ENCODE measurements around the gene RIPOR3.

Gene RIPOR3

GRCh38 chr20:50712771-50713656, 21.7 kb upstream of the RIPOR3 start:
- Histone ChIP-seq H3K4me3 (ENCODE audit: insufficient read depth, low read length, poor library complexity, severe bottlenecking) (no peak overlapping the region), H3K79me2 (ENCODE audit: insufficient read depth, low read length) (no peaks in the 10 kb centered on the region), H3K27me3 (ENCODE audit: low read length) (no peaks in the 10 kb centered on the region), H3K9me3 (ENCODE audit: insufficient read depth, low read length) (no peaks in the 10 kb centered on the region), H3F3A (ENCODE audit: insufficient read depth) (no peaks in the 10 kb centered on the region), H3K4me2 (ENCODE audit: low read depth, low read length, poor library complexity, severe bottlenecking) (no peak overlapping the region), H3K27ac (ENCODE audit: low read depth, low read length) (no peak overlapping the region), H3K36me3 (ENCODE audit: low read length) (no peaks in the 10 kb centered on the region), H4K20me1 (ENCODE audit: low read depth, low read length) (no peaks in the 10 kb centered on the region), H3K9ac (ENCODE audit: low read length) (no peak overlapping the region), H2AFZ (ENCODE audit: low read depth, low read length, severe bottlenecking) (no peak overlapping the region), H3K9me2 (replicated peaks; ENCODE audit: insufficient read depth, low read length) (no peaks in the 10 kb centered on the region)
- TF ChIP-seq EZH2phosphoT487 (conservative IDR thresholded peaks at IDR 0.05; ENCODE audit: low read length) (no peak), CTCF (IDR thresholded peaks at IDR 0.05; ENCODE audit: insufficient read depth, low read length, poor library complexity, severe bottlenecking) (no peak)

GRCh38 chr20:50711113-50711825, 19.9 kb upstream of the RIPOR3 start:
- Histone ChIP-seq H3K79me2 (ENCODE audit: insufficient read depth, low read length) (no peaks in the 10 kb centered on the region), H3K27me3 (ENCODE audit: low read length) (no peaks in the 10 kb centered on the region), H3K9me3 (ENCODE audit: insufficient read depth, low read length) (no peaks in the 10 kb centered on the region), H3K4me2 (ENCODE audit: low read depth, low read length, poor library complexity, severe bottlenecking) (no peak overlapping the region), H3K4me3 (ENCODE audit: insufficient read depth, low read length, poor library complexity, severe bottlenecking) (no peak overlapping the region), H4K20me1 (ENCODE audit: low read depth, low read length) (no peaks in the 10 kb centered on the region), H3K9me2 (replicated peaks; ENCODE audit: insufficient read depth, low read length) (no peaks in the 10 kb centered on the region), H3K27ac (ENCODE audit: low read depth, low read length) (no peak overlapping the region), H3K9ac (ENCODE audit: low read length) (no peak overlapping the region), H2AFZ (ENCODE audit: low read depth, low read length, severe bottlenecking) (no peak overlapping the region), H3F3A (ENCODE audit: insufficient read depth) (no peaks in the 10 kb centered on the region), H3K36me3 (ENCODE audit: low read length) (no peaks in the 10 kb centered on the region)
- TF ChIP-seq CTCF (IDR thresholded peaks at IDR 0.05; ENCODE audit: insufficient read depth, low read length, poor library complexity, severe bottlenecking) (no peak), EZH2phosphoT487 (conservative IDR thresholded peaks at IDR 0.05; ENCODE audit: low read length) (no peak)

- no peaks in the 10 kb centered on the region for H3K27me3 ChIP-seq (ENCODE audit: low read length)
- no peaks in the 10 kb centered on the region for H4K20me1 ChIP-seq (ENCODE audit: low read depth, low read length)
- TF ChIP-seq EZH2phosphoT487 (conservative IDR thresholded peaks at IDR 0.05; ENCODE audit: low read length) (no peak), CTCF (IDR thresholded peaks at IDR 0.05; ENCODE audit: insufficient read depth, low read length, poor library complexity, severe bottlenecking) (no peak)
- no peak overlapping the region for H3K27ac ChIP-seq (ENCODE audit: low read depth, low read length)
- no peaks in the 10 kb centered on the region for H3K9me2 ChIP-seq (replicated peaks; ENCODE audit: insufficient read depth, low read length)
- H2AFZ ChIP-seq (ENCODE audit: low read depth, low read length, severe bottlenecking) = no peak overlapping the region
- no peaks in the 10 kb centered on the region for H3F3A ChIP-seq (ENCODE audit: insufficient read depth)
- no peaks in the 10 kb centered on the region for H3K36me3 ChIP-seq (ENCODE audit: low read length)
- no peaks in the 10 kb centered on the region for H3K9me3 ChIP-seq (ENCODE audit: insufficient read depth, low read length)
- no peak overlapping the region for H3K9ac ChIP-seq (ENCODE audit: low read length)
- H3K4me3 ChIP-seq (ENCODE audit: insufficient read depth, low read length, poor library complexity, severe bottlenecking) = no peak overlapping the region
- no peaks in the 10 kb centered on the region for H3K79me2 ChIP-seq (ENCODE audit: insufficient read depth, low read length)
- no peak overlapping the region for H3K4me2 ChIP-seq (ENCODE audit: low read depth, low read length, poor library complexity, severe bottlenecking)
Observed at GRCh38 chr20:50710492-50711063, 19.2 kb upstream of the RIPOR3 start.
